Measurements from ENCODE around the gene PGBD4. TPM values are rescaled to one million over a fixed set of nuclear protein-coding genes. Genes with fewer than 3 reads are reported as not detected.

The PGBD4 gene
- 1 to 10 TPM; 1.4 to 4.1 (median 1.6) TPM for total RNA-seq

DNA sequence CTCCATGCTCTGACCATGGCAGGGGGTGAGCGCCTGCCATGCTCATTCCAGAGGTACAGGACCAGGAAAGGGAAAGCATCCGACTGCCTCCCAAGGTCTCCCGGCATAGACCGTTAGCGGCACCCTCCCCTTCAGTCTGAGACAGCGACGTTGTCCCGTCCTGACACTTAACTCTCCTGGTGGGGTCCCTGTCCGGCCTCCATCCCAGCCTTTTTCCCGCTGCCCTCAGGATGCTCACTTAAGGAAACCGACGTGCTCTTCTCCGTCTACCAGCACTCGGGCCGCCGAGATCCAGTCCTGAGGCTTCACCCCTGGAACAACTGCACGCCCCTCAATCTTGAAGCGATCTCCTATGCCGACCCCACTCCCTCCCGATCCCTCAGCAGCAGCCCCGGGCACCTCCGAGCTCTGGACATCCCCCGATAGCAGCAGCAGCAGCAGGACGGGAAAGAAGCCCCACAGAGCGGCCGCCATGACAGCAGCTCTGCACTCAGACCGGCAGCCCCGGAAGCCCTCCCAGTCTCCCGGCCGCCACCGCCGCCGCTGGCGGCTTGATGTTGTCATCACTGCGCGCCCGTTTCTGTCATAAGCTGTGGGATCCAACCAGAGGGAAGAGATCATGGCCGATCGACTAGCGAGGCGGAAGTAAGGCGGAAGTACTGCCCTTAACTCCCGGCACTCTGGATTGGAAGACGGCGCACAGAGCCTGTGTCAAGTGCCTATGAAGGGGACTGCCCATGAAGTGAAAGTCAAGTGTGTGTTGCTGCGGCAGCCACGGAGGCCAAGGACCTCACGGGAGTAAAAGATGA, at the start of gene PGBD4, which contains the start of gene EMC7:
PGBD4 (plus strand) TSS at position 718 of the 809 bp plus-strand sequence. CDS start 449 bp downstream, outside the sequence.
EMC7 (minus strand) TSS at position 497 of the 809 bp plus-strand sequence; CDS start at position 474, 23 bp downstream.
- H3K36me3 ChIP-seq, result no peaks in the 10 kb centered on the region
- no peaks in the 10 kb centered on the region for H3K27me3 ChIP-seq
- H3K4me3 ChIP-seq, result peak within 1 kb of the TSS; percentile 88 to 93
- TF ChIP-seq, protein P1, sequence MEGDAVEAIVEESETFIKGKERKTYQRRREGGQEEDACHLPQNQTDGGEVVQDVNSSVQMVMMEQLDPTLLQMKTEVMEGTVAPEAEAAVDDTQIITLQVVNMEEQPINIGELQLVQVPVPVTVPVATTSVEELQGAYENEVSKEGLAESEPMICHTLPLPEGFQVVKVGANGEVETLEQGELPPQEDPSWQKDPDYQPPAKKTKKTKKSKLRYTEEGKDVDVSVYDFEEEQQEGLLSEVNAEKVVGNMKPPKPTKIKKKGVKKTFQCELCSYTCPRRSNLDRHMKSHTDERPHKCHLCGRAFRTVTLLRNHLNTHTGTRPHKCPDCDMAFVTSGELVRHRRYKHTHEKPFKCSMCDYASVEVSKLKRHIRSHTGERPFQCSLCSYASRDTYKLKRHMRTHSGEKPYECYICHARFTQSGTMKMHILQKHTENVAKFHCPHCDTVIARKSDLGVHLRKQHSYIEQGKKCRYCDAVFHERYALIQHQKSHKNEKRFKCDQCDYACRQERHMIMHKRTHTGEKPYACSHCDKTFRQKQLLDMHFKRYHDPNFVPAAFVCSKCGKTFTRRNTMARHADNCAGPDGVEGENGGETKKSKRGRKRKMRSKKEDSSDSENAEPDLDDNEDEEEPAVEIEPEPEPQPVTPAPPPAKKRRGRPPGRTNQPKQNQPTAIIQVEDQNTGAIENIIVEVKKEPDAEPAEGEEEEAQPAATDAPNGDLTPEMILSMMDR (IDR thresholded peaks at IDR 0.05), result peak in 1 of 4 experiments; percentile 33
- peak; percentile 56 to 62 for TF ChIP-seq POLR2A (IDR thresholded peaks at IDR 0.05)
- H3K9me3 ChIP-seq, result no peaks in the 10 kb centered on the region
- DNase-seq, result peak; percentile 99
- H3K27ac ChIP-seq, result peak within 1 kb of the TSS; percentile 85
- H3K4me1 ChIP-seq, result peaks cover 0 to 6% of the 10 kb centered on the region in 2 donors
- intact Hi-C loops (cut with DNase I; ENCODE audit: low total_unique reads), result loop anchor here (10.0 kb wide), 1 partner anchor 113 kb away; the partner anchor contains the start of gene KATNBL1

DNA sequence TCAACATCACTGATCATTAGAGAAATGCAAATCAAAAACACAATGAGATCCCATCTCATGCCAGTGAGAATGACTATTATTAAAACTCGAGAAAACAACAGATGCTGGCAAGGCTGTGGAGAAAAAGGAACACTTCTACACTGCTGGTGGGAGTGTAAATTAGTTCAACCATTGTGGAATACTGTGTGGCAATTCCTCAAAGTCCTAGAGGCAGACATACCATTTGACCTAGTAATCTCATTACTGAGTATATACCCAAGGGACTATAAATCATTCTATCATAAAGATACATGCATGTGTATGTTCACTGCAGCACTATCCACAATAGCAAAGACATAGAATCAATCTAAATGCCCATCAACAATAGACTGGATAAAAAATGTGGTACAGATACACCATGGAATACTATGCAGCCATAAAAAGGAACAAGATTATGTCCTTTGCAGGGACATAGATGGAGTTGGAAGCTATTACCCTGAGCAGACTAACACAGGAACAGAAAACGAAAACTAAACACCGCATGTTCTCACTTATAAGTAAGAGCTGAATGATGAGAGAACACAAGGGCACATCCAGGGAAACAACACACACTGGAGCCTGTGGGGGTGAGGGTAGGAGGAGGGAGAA, 47.7 kb upstream of the PGBD4 start:
- Histone ChIP-seq H3K4me3 (no peak overlapping the region), H3K36me3 (no peaks in the 10 kb centered on the region), H3K9me3 (no peaks in the 10 kb centered on the region), H3K27ac (no peak overlapping the region), H3K27me3 (no peaks in the 10 kb centered on the region), H3K4me1 (no peaks in the 10 kb centered on the region)
- no peak for TF ChIP-seq POLR2A (IDR thresholded peaks at IDR 0.05)
- no peak for DNase-seq
- intact Hi-C loops (cut with DNase I; ENCODE audit: low total_unique reads), result no loop called here

DNA sequence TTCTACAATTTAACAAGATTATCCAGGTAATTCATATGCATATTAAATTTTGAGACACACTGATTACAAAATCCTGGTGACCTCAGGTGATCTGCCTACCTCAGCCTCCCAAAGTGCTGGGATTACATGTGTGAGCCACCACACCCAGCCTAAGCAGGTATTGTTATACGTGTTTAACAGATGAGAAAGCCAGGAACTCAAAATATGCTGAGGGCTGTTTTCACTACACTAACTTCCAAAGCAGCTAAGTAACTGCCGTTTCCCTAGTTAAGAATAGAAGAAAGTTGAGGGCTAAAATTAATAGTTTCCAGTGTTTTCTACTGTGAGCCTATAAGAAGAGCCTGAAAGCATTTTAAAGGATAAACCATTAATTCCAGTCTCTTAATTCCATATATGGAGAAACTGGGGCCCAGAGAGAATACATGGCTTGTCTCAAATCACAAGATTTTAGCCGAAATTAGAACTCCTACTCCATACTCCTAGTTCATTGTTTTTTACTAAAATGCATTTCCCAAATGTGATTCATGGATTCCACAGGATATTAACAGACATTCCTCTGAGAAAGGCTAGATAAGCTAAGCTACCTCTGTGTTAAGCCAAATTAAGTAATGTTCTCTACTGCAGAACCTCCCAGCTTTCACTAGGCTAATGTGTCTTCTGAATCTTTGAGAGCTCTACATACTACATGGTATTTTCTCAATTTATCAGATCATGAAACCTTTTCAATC, 45.9 kb upstream of the PGBD4 start:
- Histone ChIP-seq H3K27ac (peak overlapping the region; percentile 75 to 80), H3K27me3 (no peaks in the 10 kb centered on the region), H3K4me1 (no peaks in the 10 kb centered on the region), H3K36me3 (no peaks in the 10 kb centered on the region), H3K9me3 (no peaks in the 10 kb centered on the region), H3K4me3 (no peak overlapping the region)
- no peak for DNase-seq
- intact Hi-C loops (cut with DNase I; ENCODE audit: low total_unique reads), result no loop called here
- TF ChIP-seq POLR2A (IDR thresholded peaks at IDR 0.05), result no peak
- TF ChIP-seq, protein P1 (IDR thresholded peaks at IDR 0.05), result no peak

DNA sequence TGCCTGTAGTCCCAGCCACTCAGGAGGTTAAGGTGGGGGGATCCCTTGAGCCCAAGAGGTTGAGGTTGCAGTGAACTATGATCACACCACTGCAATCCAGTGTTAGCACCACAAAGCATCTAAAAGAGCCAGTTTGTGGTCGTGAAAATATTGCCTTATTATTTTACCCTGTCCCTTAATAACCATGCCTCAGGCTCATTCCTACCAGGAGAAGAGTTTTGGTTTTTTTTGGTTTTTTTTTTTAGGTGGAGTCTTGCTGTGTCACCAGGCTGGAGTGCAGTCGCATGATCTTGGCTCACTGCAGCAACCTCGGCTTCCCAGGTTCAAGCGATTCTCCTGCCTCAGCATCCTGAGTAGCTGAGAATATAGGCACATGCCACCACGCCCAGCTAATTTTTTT, 45.0 kb upstream of the PGBD4 start:
- Histone ChIP-seq H3K4me1 (no peaks in the 10 kb centered on the region), H3K36me3 (no peaks in the 10 kb centered on the region), H3K27me3 (no peaks in the 10 kb centered on the region), H3K27ac (peak overlapping the region; percentile 75 to 80), H3K9me3 (no peaks in the 10 kb centered on the region), H3K4me3 (no peak overlapping the region)
- intact Hi-C loops (cut with DNase I; ENCODE audit: low total_unique reads), result no loop called here
- no peak for DNase-seq
- TF ChIP-seq, protein P1 (IDR thresholded peaks at IDR 0.05), result no peak
- TF ChIP-seq POLR2A (IDR thresholded peaks at IDR 0.05), result no peak

DNA sequence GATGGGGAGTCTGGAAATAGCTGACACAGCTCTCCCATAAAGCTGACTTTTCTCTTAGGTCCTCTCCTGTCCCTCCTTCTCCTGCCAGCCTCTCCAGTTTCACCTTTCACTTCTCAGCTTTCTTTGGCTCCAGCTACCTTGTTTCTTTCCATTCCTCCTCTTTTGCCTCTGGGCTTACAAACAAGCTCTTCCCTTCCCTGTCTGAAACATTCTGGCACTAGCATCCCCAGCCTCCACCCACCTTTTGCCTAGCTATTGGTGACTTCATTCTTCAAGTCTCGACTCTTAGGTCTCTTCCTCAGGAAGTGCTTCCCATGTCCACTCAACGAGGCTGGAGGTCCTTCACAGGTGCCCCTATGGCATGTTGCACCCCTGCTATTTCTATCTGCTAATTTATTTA, 42.4 kb upstream of the PGBD4 start:
- TF ChIP-seq POLR2A (IDR thresholded peaks at IDR 0.05), result no peak
- TF ChIP-seq, protein P1 (IDR thresholded peaks at IDR 0.05), result no peak
- Histone ChIP-seq H3K36me3 (no peaks in the 10 kb centered on the region), H3K4me3 (no peak overlapping the region), H3K27ac (no peak overlapping the region), H3K27me3 (no peaks in the 10 kb centered on the region), H3K4me1 (no peaks in the 10 kb centered on the region), H3K9me3 (no peaks in the 10 kb centered on the region)
- no peak for DNase-seq
- intact Hi-C loops (cut with DNase I; ENCODE audit: low total_unique reads), result no loop called here

Measured in uterus (tissue), 4 donors.